Stimulated activated CD8-positive, alpha-beta memory T cell treated with anti-CD3 and anti-CD28 coated beads, Interleukin-7, amount 100 ng/mL, for 24 hours (primary cell): ENCODE data around the gene AURKAIP1.
A peak's percentile ranks its signal among the peaks of the same experiment; 100 is the strongest.
"Not testable (repeated sequence)": the region's sequence is repeated elsewhere in the genome, so short reads cannot be mapped to it uniquely, and the experiment has no call there.

ENCODE experiments used
- DNase-seq: peaks from one replicate; pipeline ENCODE4 v3.0.0-alpha.2; 2020; ENCODE audit warnings: low read depth

Gene AURKAIP1

DNA sequence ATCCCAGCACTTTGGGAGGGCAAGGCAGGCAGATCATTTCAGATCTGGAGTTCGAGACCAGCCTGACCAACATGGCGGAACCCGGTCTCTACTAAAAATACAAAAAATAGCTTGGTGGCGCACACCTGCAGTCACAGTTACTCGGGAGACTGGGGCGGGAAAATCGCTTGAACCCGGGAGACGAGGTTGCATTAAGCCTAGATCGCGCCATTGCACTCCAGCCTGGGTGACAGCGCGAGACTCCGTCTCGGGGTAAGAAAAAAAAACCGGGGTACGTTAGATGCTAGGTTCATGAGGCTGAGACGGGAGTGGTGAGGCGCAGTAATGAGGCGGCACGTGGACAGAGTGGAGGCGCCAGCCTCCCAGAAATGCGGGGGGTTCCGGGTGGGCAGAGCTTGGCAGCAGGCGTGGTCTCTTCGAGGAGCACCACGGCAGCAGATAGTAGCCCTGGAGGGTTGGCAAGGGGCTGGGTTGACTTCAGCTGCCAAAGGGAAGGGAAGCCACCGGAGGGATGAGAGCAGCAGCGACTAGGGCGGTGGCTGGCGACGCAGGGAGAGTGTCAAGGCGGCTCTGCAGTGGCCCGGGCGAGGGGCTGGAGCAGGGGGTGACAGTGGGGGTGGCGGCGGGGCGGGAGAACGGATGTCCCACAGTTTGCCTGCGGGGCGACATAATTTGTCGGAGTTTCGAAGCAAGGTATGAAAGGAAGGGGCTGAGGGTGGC lies 31.3 kb upstream of the AURKAIP1 start:
- DNase-seq = no peak

DNA sequence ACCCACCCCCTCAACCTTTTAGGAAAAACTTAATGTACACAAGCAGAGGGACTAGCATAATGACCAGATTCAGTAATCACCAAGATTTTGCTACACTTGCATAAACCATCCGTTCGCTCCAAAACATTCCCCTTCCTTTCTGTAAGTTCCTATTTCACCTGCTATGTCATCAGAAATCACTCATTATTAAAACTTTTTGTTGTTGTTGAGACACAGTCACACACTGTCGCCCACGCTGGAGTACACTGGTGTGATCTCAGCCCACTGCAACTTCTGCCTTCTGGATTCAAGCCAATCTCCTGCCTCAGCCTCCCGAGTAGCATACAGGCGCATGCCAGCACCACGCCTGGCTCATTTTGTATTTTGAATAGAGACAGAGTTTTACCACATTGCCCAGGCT lies 28.6 kb upstream of the AURKAIP1 start:
- no peak for DNase-seq

DNA sequence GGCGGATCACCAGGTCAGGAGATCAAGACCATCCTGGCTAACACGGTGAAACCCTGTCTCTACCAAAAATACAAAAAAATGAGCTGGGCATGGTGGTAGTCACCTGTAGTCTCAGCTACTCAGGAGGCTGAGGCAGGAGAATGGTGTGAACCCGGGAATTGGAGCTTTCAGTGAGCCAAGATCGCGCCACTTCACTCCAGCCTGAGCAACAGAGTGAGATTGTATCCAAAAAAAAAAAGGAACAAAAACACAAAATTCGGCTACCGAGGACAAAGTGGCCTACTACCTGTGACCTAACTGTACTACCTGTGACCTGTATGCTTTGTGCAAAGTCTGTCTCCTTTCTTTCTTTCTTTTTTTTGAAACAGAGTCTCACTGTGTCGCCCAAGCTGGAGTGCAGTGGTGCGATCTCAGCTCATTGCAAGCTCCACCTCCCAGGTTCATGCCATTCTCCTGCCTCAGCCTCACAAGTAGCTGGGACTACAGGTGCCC lies 27.9 kb upstream of the AURKAIP1 start:
- not testable (repeated sequence) for DNase-seq

DNA sequence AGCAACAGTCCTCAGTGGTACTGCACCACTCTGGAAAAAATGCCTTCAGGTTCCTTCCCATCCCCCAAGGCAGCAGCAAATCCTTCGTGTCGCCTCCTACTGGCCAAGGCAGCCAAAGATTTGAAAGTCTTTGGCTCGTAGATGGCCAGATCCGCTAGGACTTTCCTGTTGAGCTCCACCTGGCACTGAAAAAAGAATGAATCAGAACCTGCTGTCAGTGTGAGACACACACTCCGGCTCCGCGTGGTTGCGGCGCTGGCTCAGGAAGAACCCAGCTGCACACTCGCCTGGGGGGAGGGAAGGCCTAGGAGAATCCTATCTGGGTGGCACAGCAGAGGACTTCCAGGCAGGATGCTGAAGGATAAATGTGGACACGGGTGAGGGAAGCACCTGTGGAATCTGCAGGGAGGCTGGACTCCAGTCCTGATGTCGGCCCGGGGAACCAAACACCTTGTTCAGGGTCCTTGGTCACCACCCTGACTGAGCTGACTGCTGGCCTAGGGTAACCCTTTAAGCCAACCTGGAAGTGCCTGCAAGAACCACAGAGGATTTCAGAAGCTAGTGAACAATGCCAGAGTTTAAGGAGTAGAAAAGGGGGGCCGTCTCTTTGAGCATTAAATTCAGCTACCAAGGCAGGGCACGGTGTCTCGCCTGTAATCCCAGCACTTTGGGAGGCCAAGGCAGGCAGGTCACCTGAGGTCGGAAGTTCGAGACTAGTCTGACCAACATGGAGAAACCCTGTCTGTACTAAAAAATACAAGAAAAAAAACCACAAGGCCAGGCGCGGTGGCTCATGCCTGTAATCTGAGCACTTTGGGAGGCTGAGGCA lies 27.3 kb upstream of the AURKAIP1 start:
- DNase-seq = no peak

DNA sequence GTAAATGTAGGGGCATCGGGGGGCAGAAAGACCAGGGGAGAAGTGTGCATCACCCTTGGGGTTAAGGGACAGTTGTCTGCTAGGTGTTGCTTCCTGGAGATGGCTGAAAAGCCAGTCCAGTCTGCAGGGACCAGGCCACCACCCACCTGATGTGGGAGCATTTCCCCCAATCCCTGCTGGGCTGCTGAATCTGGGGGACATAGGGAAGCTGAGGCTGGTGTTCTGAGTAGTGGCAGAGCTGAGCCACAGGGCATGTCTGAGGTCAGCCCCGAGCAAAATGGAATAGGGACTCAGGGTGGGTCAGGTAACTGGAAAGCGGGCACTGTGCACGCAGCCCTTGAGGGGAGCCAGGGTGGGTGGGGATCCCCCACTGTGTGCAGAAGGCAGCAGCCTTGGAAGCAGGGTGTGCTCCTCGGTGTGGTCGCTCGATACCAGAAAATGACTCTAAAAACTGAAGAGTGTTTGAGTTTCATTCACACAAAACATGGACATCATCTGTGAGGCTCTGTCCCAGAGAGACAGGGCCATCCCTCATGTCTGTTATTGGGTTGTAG lies 26.5 kb upstream of the AURKAIP1 start:
- DNase-seq = no peak

DNA sequence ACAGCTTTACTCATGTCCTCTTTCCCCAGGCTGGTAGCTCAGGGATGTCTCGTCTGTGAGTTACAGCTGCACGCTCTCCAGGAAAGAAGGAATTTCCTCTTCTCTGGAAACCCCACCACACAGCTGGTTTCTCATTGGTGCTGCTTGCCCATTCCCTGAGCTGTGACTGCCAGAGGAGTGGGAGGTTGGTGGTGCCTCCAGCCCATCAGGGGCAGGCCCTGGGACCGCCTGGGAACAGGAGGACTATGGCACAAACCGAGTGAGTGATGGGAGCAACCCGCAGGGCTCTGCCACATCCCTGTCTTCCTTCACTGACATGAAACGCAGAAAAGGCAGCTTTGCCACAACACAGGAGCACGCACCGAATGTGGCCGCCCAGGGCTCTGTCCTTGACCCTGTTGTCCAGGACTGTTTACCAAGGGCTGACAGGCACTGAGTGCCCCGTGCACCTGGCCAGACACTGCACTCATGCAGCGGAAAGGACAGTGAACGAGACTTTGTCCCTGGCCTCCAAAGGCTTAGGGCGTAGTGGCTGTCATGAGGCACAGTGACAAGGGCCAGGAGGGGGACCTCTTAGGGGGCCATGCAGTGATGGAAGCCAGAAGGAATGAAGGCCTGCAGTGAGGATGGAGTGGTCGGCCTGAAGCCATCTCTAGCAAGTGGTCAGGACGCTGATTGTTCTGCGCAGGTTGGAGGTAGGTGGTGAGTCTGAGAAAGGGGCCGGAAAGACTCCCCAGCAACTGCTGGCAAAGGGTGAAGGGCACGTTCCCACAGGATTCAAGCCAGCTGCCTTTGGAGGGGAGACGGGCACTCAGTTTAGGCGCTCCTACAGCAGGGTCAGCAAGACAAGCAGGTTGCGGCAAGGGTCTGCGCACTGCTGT lies 25.8 kb upstream of the AURKAIP1 start:
- no peak for DNase-seq

DNA sequence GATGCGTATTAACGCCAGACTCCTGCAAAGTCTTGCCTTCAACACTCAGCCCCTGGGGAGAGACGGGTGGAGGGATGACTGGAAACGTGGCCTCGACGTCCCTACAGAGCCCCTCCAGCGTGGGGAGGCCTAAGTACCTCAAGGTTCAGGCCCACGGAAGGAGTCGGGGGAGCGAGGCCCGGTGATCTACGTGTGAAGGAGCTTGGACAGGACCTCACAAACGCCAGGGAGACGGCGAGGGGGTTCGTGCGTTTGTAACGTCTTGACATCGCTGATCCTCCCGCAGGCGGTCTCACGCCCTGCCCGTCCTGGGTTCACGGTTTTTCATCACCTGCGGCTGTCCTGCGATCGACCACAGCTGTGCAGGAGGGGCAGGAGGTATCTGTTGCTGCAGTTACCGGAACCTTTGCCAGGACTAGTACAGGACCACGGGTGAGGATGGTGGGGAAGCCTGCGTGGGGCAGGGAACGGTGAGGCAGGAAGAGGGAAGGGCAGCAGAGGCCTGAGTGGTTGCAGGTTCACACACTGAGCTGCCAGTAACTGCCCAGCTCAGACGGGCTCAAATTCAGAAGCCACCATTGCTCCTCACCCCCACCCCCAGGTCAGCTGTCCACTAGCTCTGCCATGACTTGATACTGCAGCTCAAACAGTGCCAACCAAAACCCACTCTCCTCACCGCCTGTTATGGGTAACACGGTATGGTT lies 25.0 kb upstream of the AURKAIP1 start:
- DNase-seq = no peak

DNA sequence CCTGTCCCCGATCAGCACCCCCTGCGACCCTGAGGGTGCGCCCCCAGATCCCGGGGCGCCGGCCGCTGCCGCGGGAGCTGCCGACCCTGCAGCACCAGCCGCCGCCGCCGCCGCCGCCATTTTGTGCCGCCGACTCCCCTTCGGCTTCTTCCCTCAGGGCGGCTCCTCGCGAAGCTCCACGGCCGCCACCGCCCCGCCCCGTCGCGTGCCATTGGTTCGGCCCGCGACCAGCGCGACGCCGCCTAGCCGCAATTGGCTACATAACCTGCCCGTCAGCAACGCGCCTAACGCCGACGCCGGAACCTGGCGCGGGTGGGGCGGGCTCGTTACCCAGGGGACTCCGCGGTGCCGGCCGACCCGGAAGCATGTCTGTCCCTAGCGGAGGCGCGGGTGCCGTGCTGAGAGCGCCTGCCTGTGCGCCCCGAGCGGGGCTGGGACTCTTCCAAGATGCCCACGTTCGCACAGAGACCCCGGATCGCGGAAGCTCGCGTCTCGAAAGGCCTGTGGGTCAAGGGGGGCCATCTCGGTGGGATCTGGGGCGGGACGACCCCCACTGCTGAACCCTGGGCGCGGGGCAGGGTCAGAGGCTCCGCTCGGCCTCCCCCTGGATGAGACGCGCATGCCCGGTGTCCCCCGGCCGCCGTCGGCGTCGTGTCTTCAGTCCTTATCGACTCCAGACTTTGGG lies 24.3 kb upstream of the AURKAIP1 start, which contains the start of gene CCNL2:
TSS of gene CCNL2 (minus strand) at position 149 of the 685 bp plus-strand sequence. CDS start at position 120, 29 bp downstream.
- DNase-seq = peak; percentile 97

DNA sequence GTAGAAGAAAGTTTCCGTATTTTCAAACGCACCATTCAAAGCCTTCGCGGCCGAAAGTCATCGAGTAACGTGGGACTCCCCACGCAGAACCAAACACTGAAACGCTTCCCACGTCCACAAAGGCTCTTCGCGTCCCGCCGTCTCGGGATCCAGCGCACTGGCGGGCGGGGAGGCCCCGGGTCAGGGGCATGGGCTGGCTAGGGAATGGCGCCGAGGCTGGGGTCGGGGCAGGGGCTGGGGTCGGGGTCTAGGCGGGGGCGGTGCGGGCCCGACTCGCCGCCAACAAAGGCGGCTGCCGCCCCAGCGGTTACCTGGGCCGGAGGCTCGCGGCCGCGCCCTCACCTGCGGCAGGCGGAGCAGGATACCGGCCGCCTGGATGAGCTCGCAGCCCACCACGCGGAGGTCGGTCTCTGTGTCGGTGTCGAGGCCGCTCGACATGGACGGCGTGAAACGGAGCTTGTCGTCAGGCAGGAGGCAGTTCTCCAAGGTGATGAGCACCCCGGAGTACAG lies 23.7 kb upstream of the AURKAIP1 start:
- no peak for DNase-seq

DNA sequence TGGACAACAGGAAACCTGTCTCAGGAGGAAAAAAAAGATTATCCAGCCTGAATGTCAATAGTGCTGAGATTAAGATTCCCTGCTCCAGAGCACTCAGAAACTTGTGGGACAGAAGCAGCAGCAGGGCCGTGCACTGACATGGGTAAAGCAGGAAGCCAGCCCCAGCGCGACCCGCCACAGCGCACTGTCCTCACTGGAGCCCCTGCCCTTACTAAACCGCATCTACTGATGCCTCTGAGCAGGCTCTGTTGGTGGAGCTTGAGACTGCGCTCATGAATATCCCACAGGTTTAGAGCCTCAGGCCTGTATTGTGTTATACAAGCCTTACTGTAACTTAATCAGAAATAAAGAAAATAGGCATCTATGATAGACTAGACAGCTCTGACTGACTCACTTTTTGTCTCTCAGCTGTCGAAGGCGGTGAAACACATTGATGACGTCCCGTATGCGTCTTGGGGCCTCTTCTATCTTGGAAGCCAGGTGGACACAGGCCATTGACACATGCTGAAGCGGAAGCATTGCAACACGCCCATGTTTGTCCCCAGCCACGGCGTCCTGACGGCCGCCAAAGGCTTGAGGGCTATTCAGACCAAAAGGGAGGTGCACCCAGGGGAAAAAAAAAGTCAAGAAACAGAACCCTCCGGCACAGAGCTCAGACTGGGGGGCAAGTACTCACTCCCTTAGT lies 23.0 kb upstream of the AURKAIP1 start:
- no peak for DNase-seq

DNA sequence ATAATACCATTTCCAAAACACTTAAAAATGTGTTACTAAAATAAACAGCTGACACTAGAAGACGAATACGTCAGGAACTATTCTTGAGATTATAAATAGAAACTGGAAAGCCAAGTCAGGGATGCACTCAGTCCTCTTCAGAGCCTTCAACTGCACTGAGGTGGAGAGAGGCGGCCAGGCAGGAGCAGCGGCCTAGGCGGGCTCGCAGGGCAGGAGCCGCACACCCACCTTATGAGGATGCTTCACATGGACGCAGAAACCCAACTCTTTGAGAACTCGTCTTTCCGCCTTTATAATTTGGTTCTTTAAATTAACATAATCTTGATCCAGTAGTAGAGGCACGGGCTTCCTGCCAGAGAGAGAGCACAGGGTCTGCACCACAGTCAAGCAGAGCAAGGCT lies 20.2 kb upstream of the AURKAIP1 start:
- no peak for DNase-seq

DNA sequence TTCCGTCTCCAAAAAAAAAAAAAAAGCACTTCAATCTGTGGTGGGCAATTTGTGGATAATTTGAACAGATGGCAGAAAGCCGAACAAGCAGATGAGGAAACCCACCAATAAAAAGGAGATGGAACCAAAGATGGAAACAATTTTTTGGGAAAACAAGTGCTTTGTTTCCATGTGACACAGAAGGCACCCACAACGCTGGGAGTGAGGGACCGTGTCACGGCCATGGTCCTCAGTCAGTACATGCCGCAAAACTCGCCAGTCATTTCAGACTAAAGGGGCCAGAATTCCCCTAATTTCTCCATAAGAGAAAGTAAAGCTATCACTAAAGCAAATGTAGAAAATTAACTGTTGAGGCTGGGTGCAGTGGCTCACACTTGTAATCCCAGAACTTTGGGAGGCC lies 19.1 kb upstream of the AURKAIP1 start:
- no peak for DNase-seq

DNA sequence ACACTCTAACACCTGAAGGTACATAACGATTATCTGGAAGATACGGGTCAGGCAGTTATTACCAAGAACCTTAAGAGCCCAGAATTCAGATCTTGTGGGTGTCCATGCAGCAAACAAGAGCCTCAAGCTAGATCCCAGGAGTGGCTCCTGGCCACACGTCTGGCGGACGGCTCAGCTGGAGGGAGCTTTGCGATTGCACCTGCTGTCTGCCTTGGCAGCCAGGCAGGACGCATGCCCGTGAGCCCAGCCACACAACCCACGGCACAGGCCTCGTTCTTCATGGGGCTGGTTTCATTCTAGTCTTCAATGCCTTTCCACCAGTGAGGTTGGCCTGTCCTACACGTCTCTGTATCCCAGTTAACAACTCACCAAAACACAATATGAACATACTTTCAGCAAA lies 18.4 kb upstream of the AURKAIP1 start:
- no peak for DNase-seq

DNA sequence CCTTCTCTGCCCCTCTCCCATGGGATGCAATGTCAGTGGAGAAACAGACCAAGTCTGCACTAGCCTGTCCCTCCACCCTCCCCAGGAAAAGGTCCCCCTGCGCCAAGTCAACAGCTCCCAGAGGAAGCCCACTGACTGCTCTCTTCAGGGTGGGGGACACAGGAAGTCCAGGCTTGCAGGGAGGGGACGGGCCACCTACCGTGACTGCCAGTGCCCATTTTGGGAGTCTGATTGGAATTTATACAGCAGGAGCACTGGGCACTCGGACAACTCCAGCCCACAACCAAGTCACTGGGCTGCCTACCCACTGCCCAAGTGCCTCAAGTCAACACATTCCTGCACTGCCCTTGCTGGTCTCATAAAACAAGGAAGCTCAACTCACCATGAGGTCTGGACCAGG lies 18.0 kb upstream of the AURKAIP1 start:
- no peak for DNase-seq

DNA sequence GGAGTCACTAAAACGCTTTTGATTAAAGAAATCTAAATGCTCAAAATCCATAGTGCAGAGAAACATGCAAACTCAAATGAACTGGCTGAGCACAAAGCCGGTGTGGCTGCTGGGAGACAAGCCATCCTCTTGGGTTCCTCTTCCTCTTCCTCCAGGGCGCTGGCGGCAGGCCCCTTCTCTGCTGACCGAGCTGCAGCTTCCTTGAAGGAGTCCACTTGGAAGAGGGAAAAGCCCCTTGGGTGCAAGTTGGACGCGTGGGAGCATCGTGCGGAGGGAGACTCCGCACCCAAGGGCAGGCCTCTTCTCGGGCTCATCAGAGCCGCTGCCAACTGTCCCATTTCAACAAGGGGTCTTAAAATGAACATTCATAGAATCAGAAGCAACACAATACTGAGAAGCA lies 16.2 kb upstream of the AURKAIP1 start:
- no peak for DNase-seq

DNA sequence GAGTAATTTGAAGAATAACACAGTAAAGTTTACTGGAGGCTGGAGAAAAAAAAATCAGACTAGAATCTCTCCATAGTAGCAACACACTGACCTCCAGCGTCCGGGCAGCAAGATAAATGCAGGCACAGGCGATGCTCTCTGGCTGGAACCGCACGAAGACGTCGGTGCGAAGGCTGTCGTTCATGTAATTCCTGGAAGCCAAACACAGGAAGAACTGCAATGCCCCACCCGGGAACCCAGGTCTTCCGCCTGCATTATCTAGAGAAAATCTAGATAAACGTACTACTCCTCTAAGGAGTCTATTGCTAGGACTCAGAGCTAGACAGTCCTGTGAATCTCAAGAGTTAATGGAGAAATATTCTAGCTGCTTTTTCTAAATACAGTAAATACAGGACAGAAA lies 15.7 kb upstream of the AURKAIP1 start:
- no peak for DNase-seq

DNA sequence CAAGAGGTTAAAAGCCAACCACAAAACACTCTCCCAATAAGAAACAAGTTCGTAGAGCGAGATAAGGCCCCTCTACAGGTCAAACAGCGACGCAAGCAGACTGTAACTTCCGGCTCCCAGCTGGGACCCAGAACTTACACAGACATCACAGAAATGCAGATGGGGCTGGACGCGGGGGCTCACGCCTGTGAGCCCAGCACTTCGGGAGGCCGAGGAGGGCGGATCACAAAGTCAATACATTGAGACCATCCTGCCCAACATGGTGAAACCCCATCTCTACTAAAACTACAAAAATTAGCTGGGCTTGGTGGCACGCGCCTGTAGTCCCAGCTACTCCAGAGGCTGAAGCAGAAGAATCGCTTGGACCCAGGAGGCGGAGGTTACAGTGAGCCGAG lies 13.1 kb upstream of the AURKAIP1 start:
- no peak for DNase-seq

DNA sequence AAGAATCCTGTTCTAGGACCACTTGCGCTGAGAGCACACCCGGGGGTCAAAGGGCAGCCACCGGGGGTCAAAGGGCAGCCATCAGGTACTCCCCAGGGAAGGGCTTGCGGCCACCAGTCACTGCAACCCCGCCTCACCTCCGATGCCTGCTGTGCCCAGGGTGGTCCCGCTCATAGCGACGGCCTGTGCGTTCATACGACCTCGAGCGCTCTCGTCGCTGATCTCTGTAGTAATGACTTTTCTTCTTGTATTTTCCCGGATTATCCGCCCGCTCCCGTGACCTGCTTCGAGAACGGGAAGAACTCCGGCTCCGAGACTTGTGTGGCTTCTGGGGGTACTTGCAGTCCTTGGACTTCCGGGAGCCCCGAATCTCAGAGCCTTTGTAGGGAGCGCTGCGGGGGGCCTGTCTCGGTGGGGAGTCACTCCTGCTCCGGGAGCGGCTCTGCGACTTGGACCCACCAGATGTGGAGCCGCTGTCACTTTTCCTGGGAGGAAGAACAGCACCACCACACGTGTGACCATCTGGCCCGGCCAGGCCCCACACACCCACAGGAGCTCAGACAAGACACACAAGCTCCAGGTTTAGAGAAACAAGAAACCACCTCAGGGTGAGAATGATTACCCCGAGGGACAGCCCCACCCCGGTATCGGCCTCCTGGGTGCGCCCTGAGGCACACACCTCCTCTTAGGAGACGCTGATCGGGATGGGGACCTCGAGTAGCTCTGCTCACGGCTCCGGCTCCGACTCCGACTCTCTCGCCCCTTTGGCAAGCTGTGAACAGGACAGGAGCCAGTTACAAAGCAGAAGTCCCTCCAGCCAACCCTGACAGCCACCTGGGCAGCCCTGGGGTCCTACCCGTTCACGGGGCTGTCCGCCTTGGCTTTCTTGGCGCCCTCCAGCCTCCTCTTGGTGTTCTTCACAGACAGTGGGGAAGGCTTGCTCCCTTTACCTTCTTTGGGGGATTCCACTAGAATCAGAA lies 12.4 kb upstream of the AURKAIP1 start:
- DNase-seq = no peak

DNA sequence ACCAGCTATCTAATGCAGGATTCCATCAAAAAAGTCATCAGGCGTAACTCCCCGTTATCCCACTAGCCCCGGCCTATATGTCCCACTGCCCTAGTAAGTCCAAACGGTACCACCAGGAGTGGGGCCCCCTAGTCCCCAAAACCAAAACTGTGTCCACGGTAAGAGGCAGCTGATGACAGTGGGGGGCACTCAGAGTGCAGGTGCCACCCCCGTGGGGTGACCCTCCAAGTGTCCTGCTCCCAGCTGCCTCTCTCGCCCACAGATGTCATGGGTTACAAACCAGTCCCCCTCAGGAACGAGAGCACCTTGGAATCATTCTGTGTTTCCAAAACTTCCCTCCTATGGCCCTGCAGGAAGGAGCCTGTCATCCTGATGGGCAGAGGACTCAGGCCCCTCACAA lies 10.9 kb upstream of the AURKAIP1 start:
- DNase-seq = no peak
